Measurements from ENCODE around the gene ZNF668.

GRCh38 chr16:31029272-31029671 lies 44.8 kb downstream of the ZNF668 start:
- TF ChIP-seq CTCF (IDR thresholded peaks at IDR 0.05) = no peak
- TF ChIP-seq SMC3 (IDR thresholded peaks at IDR 0.05) = no peak
